Measurements from ENCODE around the gene SPESP1.

GRCh38 chr15:68935400-68935937, 5.1 kb downstream of the SPESP1 start:
- TF ChIP-seq CHD1 (IDR thresholded peaks at IDR 0.05; ENCODE audit: low read length) (no peak), ZNF445 (CRISPR knock-in tag; IDR thresholded peaks at IDR 0.05; ENCODE audit: low read depth) (no peak), CTCF (IDR thresholded peaks at IDR 0.05 in 2 of 3, conservative IDR thresholded peaks at IDR 0.05 in 1 of 3; ENCODE audit: insufficient read depth in 2 of 3, low read depth in 1 of 3, low read length in 3 of 3) (no peak), MAX (CRISPR knock-in tag; IDR thresholded peaks at IDR 0.05) (no peak), ZNF75A (CRISPR knock-in tag; IDR thresholded peaks at IDR 0.05) (no peak), EP300 (IDR thresholded peaks at IDR 0.05; ENCODE audit: low read length) (no peak), DEAF1 (CRISPR knock-in tag; IDR thresholded peaks at IDR 0.05) (no peak), ZNF239 (CRISPR knock-in tag; IDR thresholded peaks at IDR 0.05) (no peak), POLR2AphosphoS5 (IDR thresholded peaks at IDR 0.05; ENCODE audit: control insufficient read depth, insufficient read depth, low read depth, low read length) (no peak), ZNF174 (CRISPR knock-in tag; IDR thresholded peaks at IDR 0.05) (no peak)
- TF ChIP-seq, protein P1, sequence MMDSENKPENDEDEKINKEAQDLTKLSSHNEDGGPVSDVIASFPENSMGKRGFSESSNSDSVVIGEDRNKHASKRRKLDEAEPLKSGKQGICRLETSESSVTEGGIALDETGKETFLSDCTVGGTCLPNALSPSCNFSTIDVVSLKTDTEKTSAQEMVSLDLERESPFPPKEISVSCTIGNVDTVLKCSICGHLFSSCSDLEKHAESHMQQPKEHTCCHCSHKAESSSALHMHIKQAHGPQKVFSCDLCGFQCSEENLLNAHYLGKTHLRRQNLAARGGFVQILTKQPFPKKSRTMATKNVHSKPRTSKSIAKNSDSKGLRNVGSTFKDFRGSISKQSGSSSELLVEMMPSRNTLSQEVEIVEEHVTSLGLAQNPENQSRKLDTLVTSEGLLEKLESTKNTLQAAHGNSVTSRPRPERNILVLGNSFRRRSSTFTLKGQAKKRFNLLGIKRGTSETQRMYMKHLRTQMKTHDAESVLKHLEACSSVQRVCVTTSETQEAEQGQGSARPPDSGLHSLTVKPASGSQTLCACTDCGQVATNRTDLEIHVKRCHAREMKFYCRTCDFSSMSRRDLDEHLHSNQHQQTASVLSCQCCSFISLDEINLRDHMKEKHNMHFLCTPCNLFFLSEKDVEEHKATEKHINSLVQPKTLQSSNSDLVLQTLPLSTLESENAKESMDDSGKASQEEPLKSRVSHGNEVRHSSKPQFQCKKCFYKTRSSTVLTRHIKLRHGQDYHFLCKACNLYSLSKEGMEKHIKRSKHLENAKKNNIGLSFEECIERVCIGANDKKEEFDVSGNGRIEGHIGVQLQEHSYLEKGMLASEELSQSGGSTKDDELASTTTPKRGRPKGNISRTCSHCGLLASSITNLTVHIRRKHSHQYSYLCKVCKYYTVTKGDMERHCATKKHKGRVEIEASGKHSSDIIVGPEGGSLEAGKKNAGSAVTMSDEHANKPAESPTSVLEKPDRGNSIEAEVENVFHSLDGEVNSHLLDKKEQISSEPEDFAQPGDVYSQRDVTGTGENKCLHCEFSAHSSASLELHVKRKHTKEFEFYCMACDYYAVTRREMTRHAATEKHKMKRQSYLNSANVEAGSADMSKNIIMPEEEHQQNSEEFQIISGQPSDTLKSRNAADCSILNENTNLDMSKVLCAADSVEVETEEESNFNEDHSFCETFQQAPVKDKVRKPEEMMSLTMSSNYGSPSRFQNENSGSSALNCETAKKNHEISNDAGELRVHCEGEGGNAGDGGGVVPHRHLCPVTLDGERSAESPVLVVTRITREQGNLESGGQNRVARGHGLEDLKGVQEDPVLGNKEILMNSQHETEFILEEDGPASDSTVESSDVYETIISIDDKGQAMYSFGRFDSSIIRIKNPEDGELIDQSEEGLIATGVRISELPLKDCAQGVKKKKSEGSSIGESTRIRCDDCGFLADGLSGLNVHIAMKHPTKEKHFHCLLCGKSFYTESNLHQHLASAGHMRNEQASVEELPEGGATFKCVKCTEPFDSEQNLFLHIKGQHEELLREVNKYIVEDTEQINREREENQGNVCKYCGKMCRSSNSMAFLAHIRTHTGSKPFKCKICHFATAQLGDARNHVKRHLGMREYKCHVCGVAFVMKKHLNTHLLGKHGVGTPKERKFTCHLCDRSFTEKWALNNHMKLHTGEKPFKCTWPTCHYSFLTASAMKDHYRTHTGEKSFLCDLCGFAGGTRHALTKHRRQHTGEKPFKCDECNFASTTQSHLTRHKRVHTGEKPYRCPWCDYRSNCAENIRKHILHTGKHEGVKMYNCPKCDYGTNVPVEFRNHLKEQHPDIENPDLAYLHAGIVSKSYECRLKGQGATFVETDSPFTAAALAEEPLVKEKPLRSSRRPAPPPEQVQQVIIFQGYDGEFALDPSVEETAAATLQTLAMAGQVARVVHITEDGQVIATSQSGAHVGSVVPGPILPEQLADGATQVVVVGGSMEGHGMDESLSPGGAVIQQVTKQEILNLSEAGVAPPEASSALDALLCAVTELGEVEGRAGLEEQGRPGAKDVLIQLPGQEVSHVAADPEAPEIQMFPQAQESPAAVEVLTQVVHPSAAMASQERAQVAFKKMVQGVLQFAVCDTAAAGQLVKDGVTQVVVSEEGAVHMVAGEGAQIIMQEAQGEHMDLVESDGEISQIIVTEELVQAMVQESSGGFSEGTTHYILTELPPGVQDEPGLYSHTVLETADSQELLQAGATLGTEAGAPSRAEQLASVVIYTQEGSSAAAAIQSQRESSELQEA (IDR thresholded peaks at IDR 0.05; ENCODE audit: low read depth) = no peak

All from K562 (cell line).